Measurements from ENCODE around the gene PRICKLE1.
A peak's percentile ranks its signal among the peaks of the same experiment; 100 is the strongest.

Gene PRICKLE1

GRCh38 chr12:42588524-42589464 is 752 bp downstream of the PRICKLE1 start:
- peaks cover 17% of the 10 kb centered on the region for H3K27me3 ChIP-seq (ENCODE audit: control insufficient read depth, insufficient read depth, low read length)
- no CpG with 5 or more reads among the region's 52 CpGs for WGBS (ENCODE audit: insufficient coverage, insufficient read length)
- no peaks in the 10 kb centered on the region for H3K4me1 ChIP-seq (ENCODE audit: control insufficient read depth, insufficient read depth, low read length)
- no peak for DNase-seq (ENCODE audit: low read depth, low spot score)
- peak overlapping the region; percentile 75 for H3K4me3 ChIP-seq (ENCODE audit: low read length)
- H3K27ac ChIP-seq (ENCODE audit: low read length) = no peak overlapping the region
- no peaks in the 10 kb centered on the region for H3K9me3 ChIP-seq (ENCODE audit: control insufficient read depth, insufficient read depth, low read length)
- no peaks in the 10 kb centered on the region; the same call in 1 of the 2 replicates for H3K36me3 ChIP-seq (ENCODE audit: control insufficient read depth, insufficient read depth, low read length)

DNA sequence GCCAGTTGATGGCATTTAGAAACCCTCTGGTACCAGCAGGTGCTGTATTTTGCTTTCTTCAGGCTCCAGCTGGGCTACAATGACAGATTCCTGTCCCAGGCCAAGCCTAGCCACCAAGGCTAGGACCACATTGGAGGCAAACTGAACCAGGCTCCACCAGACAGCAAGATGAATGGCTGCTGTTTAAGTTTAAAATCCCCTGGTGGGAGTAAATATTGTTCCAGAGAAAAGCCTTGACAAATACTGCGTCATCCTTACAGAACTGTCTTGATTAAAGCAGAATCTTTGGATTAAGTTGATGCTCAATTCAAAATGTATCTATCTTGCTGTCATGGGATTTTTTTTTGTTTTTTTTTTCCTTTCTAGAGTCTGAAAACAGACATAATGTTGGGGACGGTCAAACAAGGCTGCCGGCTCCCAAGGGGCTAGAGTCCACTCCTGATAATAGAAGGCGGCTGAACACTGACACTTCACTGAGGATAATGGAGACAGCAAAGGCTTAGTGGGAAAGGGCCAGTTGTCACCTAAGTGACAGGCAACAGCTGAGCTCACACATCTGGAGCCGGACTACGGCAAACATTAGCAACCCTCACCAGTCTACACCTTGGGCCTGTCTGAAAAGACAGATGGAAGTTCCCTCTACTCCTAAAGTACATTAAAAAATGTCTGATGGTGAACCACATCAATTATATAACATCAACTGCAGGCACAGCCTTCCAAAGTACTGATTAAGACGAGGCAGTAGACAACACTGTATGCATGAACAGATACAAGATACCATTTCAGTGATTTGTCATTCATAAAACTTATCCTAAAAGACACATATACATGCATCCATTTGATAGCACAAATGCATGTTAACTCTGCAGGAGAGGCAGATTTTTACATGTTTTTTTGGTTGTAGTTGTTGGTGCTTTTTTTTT is 1.7 kb downstream of the PRICKLE1 start:
- no peak overlapping the region for H3K4me3 ChIP-seq (ENCODE audit: low read length)
- peaks cover 17% of the 10 kb centered on the region for H3K27me3 ChIP-seq (ENCODE audit: control insufficient read depth, insufficient read depth, low read length)
- H3K9me3 ChIP-seq (ENCODE audit: control insufficient read depth, insufficient read depth, low read length) = no peaks in the 10 kb centered on the region
- no CpG with 5 or more reads among the region's 7 CpGs for WGBS (ENCODE audit: insufficient coverage, insufficient read length)
- H3K27ac ChIP-seq (ENCODE audit: low read length) = no peak overlapping the region
- no peaks in the 10 kb centered on the region; the same call in 1 of the 2 replicates for H3K36me3 ChIP-seq (ENCODE audit: control insufficient read depth, insufficient read depth, low read length)
- no peaks in the 10 kb centered on the region for H3K4me1 ChIP-seq (ENCODE audit: control insufficient read depth, insufficient read depth, low read length)
- no peak for DNase-seq (ENCODE audit: low read depth, low spot score)

DNA sequence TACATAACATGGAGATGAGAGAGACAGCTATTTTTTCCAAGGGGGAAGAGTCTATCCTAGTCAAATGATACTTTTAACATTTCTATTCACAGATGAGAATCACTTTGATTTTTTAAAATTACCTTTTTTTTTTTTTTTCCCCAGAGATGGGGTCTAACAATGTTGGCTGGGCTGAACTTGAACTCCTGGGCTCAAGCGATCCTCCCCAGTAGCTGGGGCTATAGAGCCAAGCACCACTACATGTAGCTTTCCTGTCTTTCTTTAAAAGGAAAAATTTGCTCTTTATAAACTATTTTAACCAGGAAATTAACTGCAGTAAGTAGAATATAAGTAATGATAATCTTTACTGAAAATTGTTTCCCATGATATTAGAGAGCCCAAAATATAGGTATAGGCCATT is 3.3 kb downstream of the PRICKLE1 start:
- no CpG with 5 or more reads among the region's 1 CpG for WGBS (ENCODE audit: insufficient coverage, insufficient read length)
- no peak for DNase-seq (ENCODE audit: low read depth, low spot score)

DNA sequence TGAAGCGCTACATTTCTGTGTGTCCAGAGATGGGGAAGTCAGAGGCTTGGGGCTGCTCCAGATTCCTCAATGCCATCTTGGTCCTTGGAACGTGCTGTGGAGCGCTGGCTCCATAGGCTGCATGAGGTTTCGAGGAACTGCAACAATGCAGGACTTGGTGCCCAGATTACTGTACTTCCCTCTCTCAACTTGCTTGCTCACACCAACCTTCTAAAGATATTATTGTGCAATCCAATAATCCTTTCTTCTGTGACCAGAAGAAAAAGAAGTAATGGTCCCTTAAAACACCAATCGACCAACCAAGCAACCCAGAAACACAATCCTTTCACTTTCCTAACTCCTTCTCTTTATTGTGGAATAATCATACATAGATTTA is 3.7 kb downstream of the PRICKLE1 start:
- peaks cover 14% of the 10 kb centered on the region for H3K27me3 ChIP-seq (ENCODE audit: control insufficient read depth, insufficient read depth, low read length)
- DNase-seq (ENCODE audit: low read depth, low spot score) = no peak
- no peaks in the 10 kb centered on the region; the same call in 1 of the 2 replicates for H3K36me3 ChIP-seq (ENCODE audit: control insufficient read depth, insufficient read depth, low read length)
- H3K4me3 ChIP-seq (ENCODE audit: low read length) = no peak overlapping the region
- H3K27ac ChIP-seq (ENCODE audit: low read length) = no peak overlapping the region
- H3K9me3 ChIP-seq (ENCODE audit: control insufficient read depth, insufficient read depth, low read length) = no peaks in the 10 kb centered on the region
- WGBS (ENCODE audit: insufficient coverage, insufficient read length) = 100% methylated on average over 1 of the region's 5 CpGs
- no peaks in the 10 kb centered on the region for H3K4me1 ChIP-seq (ENCODE audit: control insufficient read depth, insufficient read depth, low read length)

More for the DNA sequence above, 3.3 kb downstream of the PRICKLE1 start:
- Histone ChIP-seq H3K36me3 (ENCODE audit: control insufficient read depth, insufficient read depth, low read length) (no peaks in the 10 kb centered on the region; the same call in 1 of the 2 replicates), H3K27me3 (ENCODE audit: control insufficient read depth, insufficient read depth, low read length) (peaks cover 17% of the 10 kb centered on the region), H3K27ac (ENCODE audit: low read length) (no peak overlapping the region), H3K4me1 (ENCODE audit: control insufficient read depth, insufficient read depth, low read length) (no peaks in the 10 kb centered on the region), H3K9me3 (ENCODE audit: control insufficient read depth, insufficient read depth, low read length) (no peaks in the 10 kb centered on the region), H3K4me3 (ENCODE audit: low read length) (no peak overlapping the region)

DNA sequence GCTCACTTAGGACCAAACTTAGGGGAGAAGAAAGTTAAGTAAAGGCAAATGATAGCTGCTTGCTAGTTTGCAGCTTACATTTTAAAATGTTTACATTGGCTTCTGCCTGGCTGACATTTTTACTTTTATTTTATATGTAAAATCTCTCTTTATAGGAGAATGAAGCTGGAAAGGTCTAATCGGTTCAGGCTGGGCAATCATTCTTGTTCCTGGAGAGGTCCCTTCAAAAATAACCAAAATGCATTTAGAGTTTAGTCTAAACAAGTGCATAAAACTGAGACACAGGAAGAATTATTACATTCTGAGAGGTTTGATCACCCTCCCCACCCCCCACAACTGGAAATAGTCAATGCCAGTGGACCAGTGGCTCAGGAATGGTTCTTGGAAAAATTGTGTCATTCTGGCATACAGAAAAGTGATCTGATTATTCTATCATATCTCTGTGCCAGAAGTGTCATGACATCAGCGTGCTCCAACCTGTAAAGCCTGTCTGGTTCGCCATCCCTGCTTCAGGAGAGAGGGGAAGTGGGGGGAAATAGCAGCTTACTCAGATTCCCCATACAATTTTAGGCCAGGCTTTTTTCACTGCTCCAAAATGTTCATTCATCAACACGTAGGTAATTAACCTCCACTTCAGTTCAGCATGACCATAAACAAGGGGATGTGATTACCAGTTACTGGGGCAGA is 4.2 kb downstream of the PRICKLE1 start:
- Histone ChIP-seq H3K27ac (ENCODE audit: low read length) (no peak overlapping the region), H3K9me3 (ENCODE audit: control insufficient read depth, insufficient read depth, low read length) (no peaks in the 10 kb centered on the region), H3K27me3 (ENCODE audit: control insufficient read depth, insufficient read depth, low read length) (peaks cover 10% of the 10 kb centered on the region; the same call in 1 of the 2 replicates), H3K4me1 (ENCODE audit: control insufficient read depth, insufficient read depth, low read length) (no peaks in the 10 kb centered on the region), H3K4me3 (ENCODE audit: low read length) (no peak overlapping the region), H3K36me3 (ENCODE audit: control insufficient read depth, insufficient read depth, low read length) (no peaks in the 10 kb centered on the region; the same call in 1 of the 2 replicates)
- WGBS (ENCODE audit: insufficient coverage, insufficient read length) = no CpG with 5 or more reads among the region's 4 CpGs
- DNase-seq (ENCODE audit: low read depth, low spot score) = no peak

DNA sequence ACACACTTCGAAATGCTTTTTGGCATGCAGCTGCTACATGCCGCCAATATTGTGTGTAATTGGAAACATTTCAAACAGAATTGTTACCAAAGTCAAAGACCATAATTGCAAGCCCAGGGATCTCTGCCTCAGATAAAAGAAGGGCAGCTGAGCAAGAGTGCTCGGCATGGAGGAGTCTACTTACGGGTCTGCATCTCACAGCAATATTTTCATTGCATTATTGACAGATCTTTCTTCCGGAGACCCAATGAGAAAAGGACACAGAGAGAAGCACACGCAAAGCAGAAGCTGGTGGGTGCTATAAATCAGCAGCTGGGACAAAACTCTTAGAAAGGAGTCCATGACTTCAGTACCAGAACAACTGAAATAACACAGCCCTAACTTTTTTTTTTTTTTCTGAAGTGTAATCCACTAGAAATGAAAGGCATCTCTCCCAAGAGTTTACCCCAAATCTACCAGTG is 4.9 kb downstream of the PRICKLE1 start:
- no CpG with 5 or more reads among the region's 6 CpGs for WGBS (ENCODE audit: insufficient coverage, insufficient read length)
- H3K4me3 ChIP-seq (ENCODE audit: low read length) = no peak overlapping the region
- H3K27ac ChIP-seq (ENCODE audit: low read length) = no peak overlapping the region

DNA sequence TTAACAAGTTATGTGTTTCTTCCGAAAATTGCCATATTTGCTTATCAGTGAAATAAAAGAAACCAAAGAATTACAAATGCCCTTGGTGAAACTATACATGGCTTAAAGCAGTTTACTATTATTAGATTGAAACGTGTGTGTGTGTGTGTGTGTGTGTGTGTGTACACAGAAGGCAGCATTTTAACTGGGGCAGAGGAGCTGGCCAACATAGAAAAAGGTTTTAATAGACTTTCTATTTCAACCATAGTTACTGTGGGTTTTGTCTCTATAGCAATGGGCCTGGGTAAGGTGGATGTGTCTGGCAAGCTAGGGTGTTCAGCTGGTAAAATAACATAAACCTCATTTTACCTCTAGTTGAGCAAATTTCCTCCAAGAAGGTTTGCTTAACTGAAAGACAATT is 6.5 kb downstream of the PRICKLE1 start:
- no peak overlapping the region for H3K27ac ChIP-seq (ENCODE audit: low read length)
- no peaks in the 10 kb centered on the region for H3K36me3 ChIP-seq (ENCODE audit: control insufficient read depth, insufficient read depth, low read length)
- H3K27me3 ChIP-seq (ENCODE audit: control insufficient read depth, insufficient read depth, low read length) = peaks cover 2% of the 10 kb centered on the region; the same call in 1 of the 2 replicates
- DNase-seq (ENCODE audit: low read depth, low spot score) = no peak
- H3K4me1 ChIP-seq (ENCODE audit: control insufficient read depth, insufficient read depth, low read length) = no peaks in the 10 kb centered on the region
- no peaks in the 10 kb centered on the region for H3K9me3 ChIP-seq (ENCODE audit: control insufficient read depth, insufficient read depth, low read length)
- H3K4me3 ChIP-seq (ENCODE audit: low read length) = no peak overlapping the region
- no CpG with 5 or more reads among the region's 2 CpGs for WGBS (ENCODE audit: insufficient coverage, insufficient read length)

More for the DNA sequence above, 4.9 kb downstream of the PRICKLE1 start:
- no peak for DNase-seq (ENCODE audit: low read depth, low spot score)
- H3K9me3 ChIP-seq (ENCODE audit: control insufficient read depth, insufficient read depth, low read length) = no peaks in the 10 kb centered on the region
- peaks cover 9% of the 10 kb centered on the region; the same call in 1 of the 2 replicates for H3K27me3 ChIP-seq (ENCODE audit: control insufficient read depth, insufficient read depth, low read length)
- H3K36me3 ChIP-seq (ENCODE audit: control insufficient read depth, insufficient read depth, low read length) = no peaks in the 10 kb centered on the region; the same call in 1 of the 2 replicates
- no peaks in the 10 kb centered on the region for H3K4me1 ChIP-seq (ENCODE audit: control insufficient read depth, insufficient read depth, low read length)

DNA sequence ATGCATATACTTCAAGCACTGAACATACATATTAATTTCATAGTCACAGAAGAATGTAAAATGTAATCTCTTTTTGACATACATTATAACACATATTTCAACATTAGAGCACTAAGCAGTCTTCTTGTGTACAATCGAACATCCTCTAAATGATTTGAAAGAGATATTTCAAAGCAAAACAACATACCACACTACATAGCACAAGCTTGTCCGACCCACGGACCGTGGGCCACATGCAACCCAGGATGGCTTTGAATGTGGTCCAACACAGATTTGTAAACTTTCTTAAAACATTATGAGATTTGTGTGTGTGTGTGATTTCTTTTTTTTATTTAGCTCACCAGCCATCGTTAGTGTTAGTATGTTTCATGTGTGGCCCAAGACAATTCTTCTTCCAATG is 7.0 kb downstream of the PRICKLE1 start:
- WGBS (ENCODE audit: insufficient coverage, insufficient read length) = no CpG with 5 or more reads among the region's 5 CpGs
- no peaks in the 10 kb centered on the region for H3K36me3 ChIP-seq (ENCODE audit: control insufficient read depth, insufficient read depth, low read length)
- H3K9me3 ChIP-seq (ENCODE audit: control insufficient read depth, insufficient read depth, low read length) = no peaks in the 10 kb centered on the region
- H3K4me1 ChIP-seq (ENCODE audit: control insufficient read depth, insufficient read depth, low read length) = no peaks in the 10 kb centered on the region
- no peak for DNase-seq (ENCODE audit: low read depth, low spot score)
- no peaks in the 10 kb centered on the region for H3K27me3 ChIP-seq (ENCODE audit: control insufficient read depth, insufficient read depth, low read length)
- no peak overlapping the region for H3K27ac ChIP-seq (ENCODE audit: low read length)
- H3K4me3 ChIP-seq (ENCODE audit: low read length) = no peak overlapping the region

GRCh38 chr12:42582050-42582449 is 7.5 kb downstream of the PRICKLE1 start:
- no peaks in the 10 kb centered on the region for H3K27me3 ChIP-seq (ENCODE audit: control insufficient read depth, insufficient read depth, low read length)
- H3K36me3 ChIP-seq (ENCODE audit: control insufficient read depth, insufficient read depth, low read length) = no peaks in the 10 kb centered on the region
- H3K4me3 ChIP-seq (ENCODE audit: low read length) = no peak overlapping the region
- whole genome bisulfite sequencing (ENCODE audit: insufficient coverage, insufficient read length) = no CpG with 5 or more reads among the region's 1 CpG
- no peaks in the 10 kb centered on the region for H3K4me1 ChIP-seq (ENCODE audit: control insufficient read depth, insufficient read depth, low read length)
- no peak for DNase-seq (ENCODE audit: low read depth, low spot score)
- H3K9me3 ChIP-seq (ENCODE audit: control insufficient read depth, insufficient read depth, low read length) = no peaks in the 10 kb centered on the region
- H3K27ac ChIP-seq (ENCODE audit: low read length) = no peak overlapping the region

DNA sequence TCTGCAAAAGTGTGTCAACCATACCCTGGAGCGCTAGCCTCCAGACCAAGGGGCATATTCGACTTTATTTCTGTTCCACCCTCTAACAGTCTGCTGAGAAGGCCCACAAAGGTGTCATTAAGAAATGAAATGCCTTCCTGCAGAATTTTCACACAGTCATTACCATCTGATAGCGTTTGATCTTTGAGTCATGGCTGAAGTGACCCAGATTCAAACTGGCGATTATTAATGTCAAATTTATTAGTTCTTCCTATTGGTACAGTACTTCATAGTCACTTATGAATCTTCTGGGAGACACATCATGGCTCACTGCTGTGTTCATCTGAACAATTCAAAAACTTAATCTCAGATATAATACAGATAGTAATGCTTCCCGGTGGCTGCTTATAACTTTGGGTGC is 13.2 kb downstream of the PRICKLE1 start:
- Histone ChIP-seq H3K27ac (ENCODE audit: low read length) (no peak overlapping the region), H3K4me3 (ENCODE audit: low read length) (no peak overlapping the region), H3K36me3 (ENCODE audit: control insufficient read depth, insufficient read depth, low read length) (no peaks in the 10 kb centered on the region), H3K9me3 (ENCODE audit: control insufficient read depth, insufficient read depth, low read length) (no peaks in the 10 kb centered on the region), H3K4me1 (ENCODE audit: control insufficient read depth, insufficient read depth, low read length) (no peaks in the 10 kb centered on the region), H3K27me3 (ENCODE audit: control insufficient read depth, insufficient read depth, low read length) (no peaks in the 10 kb centered on the region)
- no peak for DNase-seq (ENCODE audit: low read depth, low spot score)
- WGBS (ENCODE audit: insufficient coverage, insufficient read length) = no CpG with 5 or more reads among the region's 5 CpGs

All from iPS DF 6.9 (cell line).